ENCODE data around the gene ATG7. TPM values are rescaled to one million over a fixed set of nuclear protein-coding genes. Genes with fewer than 3 reads are reported as not detected.

ATG7 gene
- total RNA-seq, 3 donors from 2014 or later (not counting 1 experiment from before 2014, with no cell fraction given), result 55.3 to 72.9 (median 68.6) TPM

DNA sequence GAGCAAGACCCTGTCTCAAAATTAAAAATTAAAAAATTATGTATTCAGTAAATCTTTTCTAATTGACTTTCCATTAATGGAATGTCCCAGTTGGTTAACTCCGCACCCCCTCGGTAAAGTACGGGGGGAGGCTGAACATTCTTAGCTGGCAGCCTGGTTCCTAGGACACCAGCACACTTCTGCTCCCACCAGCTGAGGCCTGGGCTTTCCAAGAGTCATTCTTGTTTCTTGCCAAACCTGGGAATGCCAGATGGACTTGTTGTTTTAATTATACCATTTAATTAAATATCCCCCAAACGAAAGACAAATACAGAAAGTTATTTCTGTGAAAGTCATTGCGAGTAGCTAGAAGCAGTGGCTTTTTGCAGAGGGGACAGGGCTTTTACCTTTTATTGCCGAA, 192.2 kb downstream of the ATG7 start:
- no peaks in the 10 kb centered on the region for H3K27me3 ChIP-seq (ENCODE audit: control insufficient read depth, insufficient read depth, low read length)
- no peaks in the 10 kb centered on the region for H3K9me3 ChIP-seq (ENCODE audit: control insufficient read depth, insufficient read depth, low read length)
- peaks cover 6% of the 10 kb centered on the region for H3K36me3 ChIP-seq (ENCODE audit: control insufficient read depth, insufficient read depth, low read length)
- H3K4me3 Mint-ChIP-seq, result no peak overlapping the region
- H3K36me3 Mint-ChIP-seq, result no peaks in the 10 kb centered on the region
- peaks cover 0 to 5% of the 10 kb centered on the region in 2 donors for H3K4me1 Mint-ChIP-seq
- no peaks in the 10 kb centered on the region for H3K4me1 ChIP-seq (ENCODE audit: control insufficient read depth, insufficient read depth, low read length)
- no peaks in the 10 kb centered on the region for H3K9me3 Mint-ChIP-seq
- WGBS (ENCODE audit: insufficient coverage), result 96% methylated on average over 5 of the region's 6 CpGs
- no peak overlapping the region for H3K27ac ChIP-seq (ENCODE audit: low read length)
- H3K4me3 ChIP-seq (ENCODE audit: low read length), result no peak overlapping the region
- no peak for TF ChIP-seq CTCF (IDR thresholded peaks at IDR 0.05)
- ATAC-seq, result no peak
- DNase-seq, result no peak
- intact Hi-C loops (cut with micrococcal nuclease), result no loop called here
- no peaks in the 10 kb centered on the region for H3K27me3 Mint-ChIP-seq (ENCODE audit: low read depth in 2 of 2)
- H3K27ac Mint-ChIP-seq, result no peak overlapping the region

DNA sequence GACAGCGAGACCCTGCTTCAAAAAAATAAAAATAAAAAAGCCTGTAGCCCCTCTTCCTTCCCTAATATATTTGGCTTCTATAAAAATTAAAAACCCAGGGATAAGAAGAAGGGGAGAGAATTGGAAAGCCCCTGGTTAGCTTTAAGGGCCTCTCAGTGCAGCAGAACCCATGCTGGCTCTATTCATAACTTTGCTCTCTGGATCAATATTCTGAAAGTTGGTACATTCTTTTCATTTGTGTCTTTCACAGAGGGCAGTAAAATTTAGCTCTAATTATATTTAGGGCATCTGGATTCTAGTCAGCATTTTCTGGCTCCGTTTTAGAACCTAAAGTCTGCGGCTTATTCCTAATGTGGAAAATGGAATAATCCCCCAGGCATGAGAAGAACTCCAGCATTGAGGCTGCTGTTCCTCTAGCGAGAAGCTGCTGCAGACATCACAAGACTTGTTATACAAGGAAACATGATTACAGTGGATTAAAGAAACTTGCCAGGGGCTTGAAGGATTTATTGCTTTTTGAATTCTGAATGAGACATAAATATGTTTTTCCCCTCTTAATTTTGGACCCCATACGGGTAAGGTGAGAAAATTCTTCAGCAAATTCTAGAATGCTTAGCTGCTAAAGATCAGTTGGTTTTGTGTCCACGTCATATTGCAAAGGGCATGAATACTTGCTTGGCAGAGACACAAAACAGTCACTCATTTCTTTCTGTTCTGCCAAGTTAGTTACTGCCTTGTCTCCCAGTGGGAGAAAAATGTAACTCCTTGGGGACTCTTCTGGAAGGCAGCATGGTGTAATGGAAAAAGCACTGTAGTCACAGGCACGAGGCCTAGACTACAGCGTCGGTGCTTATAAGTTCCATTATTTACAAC, 193.8 kb downstream of the ATG7 start:
- intact Hi-C loops (cut with micrococcal nuclease), result no loop called here
- no peaks in the 10 kb centered on the region for H3K27me3 Mint-ChIP-seq (ENCODE audit: low read depth in 2 of 2)

GRCh38 chr3:11467875-11468274, 195.7 kb downstream of the ATG7 start:
- no peak overlapping the region for H3K4me3 ChIP-seq (ENCODE audit: low read length)
- no peak for TF ChIP-seq CTCF (IDR thresholded peaks at IDR 0.05)
- H3K4me1 ChIP-seq (ENCODE audit: control insufficient read depth, insufficient read depth, low read length), result no peaks in the 10 kb centered on the region
- intact Hi-C loops (cut with micrococcal nuclease), result no loop called here
- no peaks in the 10 kb centered on the region for H3K36me3 Mint-ChIP-seq
- no peaks in the 10 kb centered on the region for H3K4me1 Mint-ChIP-seq
- H3K36me3 ChIP-seq (ENCODE audit: control insufficient read depth, insufficient read depth, low read length), result peaks cover 6% of the 10 kb centered on the region
- H3K27me3 Mint-ChIP-seq (ENCODE audit: low read depth in 2 of 2), result no peaks in the 10 kb centered on the region
- H3K9me3 ChIP-seq (ENCODE audit: control insufficient read depth, insufficient read depth, low read length), result no peaks in the 10 kb centered on the region
- H3K27me3 ChIP-seq (ENCODE audit: control insufficient read depth, insufficient read depth, low read length), result no peaks in the 10 kb centered on the region
- H3K27ac ChIP-seq (ENCODE audit: low read length), result no peak overlapping the region
- H3K4me3 Mint-ChIP-seq, result no peak overlapping the region
- no peaks in the 10 kb centered on the region for H3K9me3 Mint-ChIP-seq
- DNase-seq (no peak), ATAC-seq (no peak)
- no peak overlapping the region for H3K27ac Mint-ChIP-seq
- WGBS (ENCODE audit: insufficient coverage), result 93% methylated on average over 4 of the region's 4 CpGs

More for the DNA sequence above, 193.8 kb downstream of the ATG7 start:
- Mint-ChIP-seq H3K4me3 (no peak overlapping the region), H3K36me3 (no peaks in the 10 kb centered on the region), H3K4me1 (peaks cover 0 to 5% of the 10 kb centered on the region in 2 donors), H3K27ac (no peak overlapping the region), H3K9me3 (no peaks in the 10 kb centered on the region)
- ATAC-seq, result no peak
- H3K4me3 ChIP-seq (ENCODE audit: low read length), result no peak overlapping the region
- TF ChIP-seq CTCF (IDR thresholded peaks at IDR 0.05), result no peak
- DNase-seq, result no peak
- H3K27ac ChIP-seq (ENCODE audit: low read length), result no peak overlapping the region
- H3K36me3 ChIP-seq (ENCODE audit: control insufficient read depth, insufficient read depth, low read length), result peaks cover 6% of the 10 kb centered on the region
- over 99% methylated on average over 8 of the region's 9 CpGs for WGBS (ENCODE audit: insufficient coverage)
- H3K9me3 ChIP-seq (ENCODE audit: control insufficient read depth, insufficient read depth, low read length), result no peaks in the 10 kb centered on the region
- H3K27me3 ChIP-seq (ENCODE audit: control insufficient read depth, insufficient read depth, low read length), result no peaks in the 10 kb centered on the region
- H3K4me1 ChIP-seq (ENCODE audit: control insufficient read depth, insufficient read depth, low read length), result no peaks in the 10 kb centered on the region

Data from natural killer cell (primary cell).